HCT116 (cell line): ENCODE data around the gene UPB1.

Experiments used
- CEBPB ChIP-seq: IDR thresholded peaks from 2 replicates; pipeline ENCODE4 v1.6.1; 2012; ENCODE audit warnings: low read depth
- CTCF ChIP-seq, 3 experiments: fragments of 200-600 bp in 1 of 3; sonication (generic) in 1 of 3; IDR thresholded peaks in 2 of 3; conservative IDR thresholded peaks in 1 of 3; 2 replicates each; pipeline ENCODE4 v1.5.1; 2012 to 2017; ENCODE audit warnings: low read depth in 2 of 3, low read length in 2 of 3, antibody characterized with exemption in 1 of 3, borderline replicate concordance in 1 of 3, control low read depth in 1 of 3, mild to moderate bottlenecking in 1 of 3, mixed read lengths in 1 of 3, mixed run types in 1 of 3, moderate library complexity in 1 of 3; ENCODE audit not compliant: insufficient read depth in 1 of 3
- ELF1 ChIP-seq: IDR thresholded peaks from 2 replicates; pipeline ENCODE4 v1.6.1; 2012; ENCODE audit warnings: low read depth, borderline replicate concordance
- EZH2 ChIP-seq: fragments of 200-600 bp; sonication (generic); IDR thresholded peaks from 2 replicates; pipeline ENCODE4 v1.6.1; 2017; ENCODE audit warnings: antibody characterized with exemption, mixed run types
- JUND ChIP-seq: IDR thresholded peaks from 2 replicates; pipeline ENCODE4 v1.6.1; 2012
- POLR2A ChIP-seq: IDR thresholded peaks from 2 replicates; pipeline ENCODE4 v1.7.0; 2011; ENCODE audit warnings: borderline replicate concordance; ENCODE audit not compliant: insufficient read depth, insufficient read length; ENCODE audit errors: extremely low read depth
- RAD21 ChIP-seq: IDR thresholded peaks from 2 replicates; pipeline ENCODE4 v1.6.1; 2012; ENCODE audit warnings: low read depth, mild to moderate bottlenecking
- SIN3A ChIP-seq: IDR thresholded peaks from 2 replicates; pipeline ENCODE4 v1.6.1; 2012; ENCODE audit warnings: low read depth
- TCF7L2 ChIP-seq: IDR thresholded peaks from 2 replicates; pipeline ENCODE4 v1.7.0; 2011; ENCODE audit warnings: borderline replicate concordance, inconsistent platforms; ENCODE audit not compliant: insufficient read depth, insufficient read length; ENCODE audit errors: extremely low read depth
- ZBTB33 ChIP-seq: IDR thresholded peaks from 2 replicates; pipeline ENCODE4 v1.6.1; 2011; ENCODE audit warnings: mild to moderate bottlenecking, low read length, moderate library complexity; ENCODE audit not compliant: insufficient replicate concordance; ENCODE audit errors: extremely low read depth

GRCh38 chr22:24489011-24489410 lies 6.1 kb upstream of the UPB1 start:
- no peak for TF ChIP-seq POLR2A
- TF ChIP-seq CTCF (IDR thresholded peaks at IDR 0.05 in 2 of 3, conservative IDR thresholded peaks at IDR 0.05 in 1 of 3; ENCODE audit: borderline replicate concordance in 1 of 3, insufficient read depth in 1 of 3, low read depth in 2 of 3, low read length in 2 of 3): no peak
- TF ChIP-seq CEBPB: no peak
- no peak for TF ChIP-seq TCF7L2
- TF ChIP-seq EZH2: no peak
- no peak for TF ChIP-seq JUND
- no peak for TF ChIP-seq SIN3A
- TF ChIP-seq RAD21: no peak
- TF ChIP-seq ELF1: no peak
- TF ChIP-seq ZBTB33: no peak
